ENCODE measurements around the gene PDCD2.

DNA sequence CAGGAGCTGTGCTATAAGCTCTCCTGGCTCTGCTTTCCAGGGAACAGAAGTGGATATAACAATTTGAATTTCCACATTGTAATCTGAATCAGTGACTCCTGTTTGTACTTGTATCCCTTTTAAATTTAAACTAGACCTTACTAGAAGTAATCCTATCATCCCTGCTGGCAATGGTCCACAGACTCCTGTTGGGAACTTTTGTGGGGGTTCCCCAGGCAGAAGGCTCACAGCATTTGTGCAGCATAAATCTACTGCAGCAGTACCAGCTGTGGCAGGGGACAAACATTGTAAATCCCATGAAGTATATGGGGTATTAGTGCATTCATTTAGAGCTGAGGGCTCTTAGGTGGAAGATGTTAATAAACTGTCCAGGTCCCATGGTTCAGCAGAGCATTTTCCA is 12.0 kb upstream of the PDCD2 start:
- TF ChIP-seq, protein P1, sequence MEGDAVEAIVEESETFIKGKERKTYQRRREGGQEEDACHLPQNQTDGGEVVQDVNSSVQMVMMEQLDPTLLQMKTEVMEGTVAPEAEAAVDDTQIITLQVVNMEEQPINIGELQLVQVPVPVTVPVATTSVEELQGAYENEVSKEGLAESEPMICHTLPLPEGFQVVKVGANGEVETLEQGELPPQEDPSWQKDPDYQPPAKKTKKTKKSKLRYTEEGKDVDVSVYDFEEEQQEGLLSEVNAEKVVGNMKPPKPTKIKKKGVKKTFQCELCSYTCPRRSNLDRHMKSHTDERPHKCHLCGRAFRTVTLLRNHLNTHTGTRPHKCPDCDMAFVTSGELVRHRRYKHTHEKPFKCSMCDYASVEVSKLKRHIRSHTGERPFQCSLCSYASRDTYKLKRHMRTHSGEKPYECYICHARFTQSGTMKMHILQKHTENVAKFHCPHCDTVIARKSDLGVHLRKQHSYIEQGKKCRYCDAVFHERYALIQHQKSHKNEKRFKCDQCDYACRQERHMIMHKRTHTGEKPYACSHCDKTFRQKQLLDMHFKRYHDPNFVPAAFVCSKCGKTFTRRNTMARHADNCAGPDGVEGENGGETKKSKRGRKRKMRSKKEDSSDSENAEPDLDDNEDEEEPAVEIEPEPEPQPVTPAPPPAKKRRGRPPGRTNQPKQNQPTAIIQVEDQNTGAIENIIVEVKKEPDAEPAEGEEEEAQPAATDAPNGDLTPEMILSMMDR (IDR thresholded peaks at IDR 0.05 in 4 of 5, conservative IDR thresholded peaks at IDR 0.05 in 1 of 5) = no peak
- TF ChIP-seq POLR2A (IDR thresholded peaks at IDR 0.05) = no peak
